T-helper 1 cell treated with Interleukin-12 subunit alpha and Interleukin-12 subunit beta and Interleukin-4 antibody, amounts not matched to agents 30 μg/mL and 1 μg/mL, for 36 hours (primary cell): ENCODE results near the gene MYL12A.

Source experiments
- H3K27ac Mint-ChIP-seq: one replicate; pipeline ENCODE4 v1.8.0; 2021; ENCODE audit warnings: mild to moderate bottlenecking, mixed read lengths
- H3K27me3 Mint-ChIP-seq: one replicate; pipeline ENCODE4 v1.8.0; 2021; ENCODE audit warnings: low read depth, mixed read lengths
- H3K36me3 Mint-ChIP-seq: one replicate; pipeline ENCODE4 v1.8.0; 2021; ENCODE audit warnings: low read depth, mixed read lengths
- H3K4me1 Mint-ChIP-seq: one replicate; pipeline ENCODE4 v1.8.0; 2021; ENCODE audit warnings: low read depth, mixed read lengths
- H3K4me3 Mint-ChIP-seq: one replicate; pipeline ENCODE4 v1.8.0; 2021; ENCODE audit warnings: mild to moderate bottlenecking, moderate library complexity, mixed read lengths
- H3K9me3 Mint-ChIP-seq: one replicate; pipeline ENCODE4 v1.8.0; 2021; ENCODE audit warnings: mixed read lengths

Gene MYL12A

GRCh38 chr18:3236470-3236869, 11.1 kb upstream of the MYL12A start:
- no peaks in the 10 kb centered on the region for H3K4me1 Mint-ChIP-seq
- peaks cover 8% of the 10 kb centered on the region for H3K9me3 Mint-ChIP-seq
- H3K27me3 Mint-ChIP-seq = no peaks in the 10 kb centered on the region
- H3K36me3 Mint-ChIP-seq = peaks cover 7% of the 10 kb centered on the region
- no peak overlapping the region for H3K4me3 Mint-ChIP-seq
- H3K27ac Mint-ChIP-seq = no peak overlapping the region

GRCh38 chr18:3238742-3239141, 8.9 kb upstream of the MYL12A start:
- H3K27me3 Mint-ChIP-seq = no peaks in the 10 kb centered on the region
- H3K4me3 Mint-ChIP-seq = no peak overlapping the region
- peaks cover 17% of the 10 kb centered on the region for H3K9me3 Mint-ChIP-seq
- H3K27ac Mint-ChIP-seq = no peak overlapping the region
- no peaks in the 10 kb centered on the region for H3K4me1 Mint-ChIP-seq
- H3K36me3 Mint-ChIP-seq = peaks cover 14% of the 10 kb centered on the region

GRCh38 chr18:3245185-3245564, 2.4 kb upstream of the MYL12A start:
- Mint-ChIP-seq H3K27ac (no peak overlapping the region), H3K9me3 (peaks cover 17% of the 10 kb centered on the region), H3K4me3 (peak overlapping the region; percentile 86), H3K36me3 (peaks cover 38% of the 10 kb centered on the region), H3K27me3 (no peaks in the 10 kb centered on the region), H3K4me1 (peaks cover 18% of the 10 kb centered on the region)

GRCh38 chr18:3245853-3246634, 1.6 kb upstream of the MYL12A start:
- Mint-ChIP-seq H3K9me3 (peaks cover 10% of the 10 kb centered on the region), H3K4me1 (peaks cover 25% of the 10 kb centered on the region), H3K36me3 (peaks cover 38% of the 10 kb centered on the region), H3K4me3 (peak overlapping the region; percentile 86), H3K27me3 (no peaks in the 10 kb centered on the region), H3K27ac (peak overlapping the region; percentile 95)

GRCh38 chr18:3246635-3247239, 864 bp upstream of the MYL12A start:
- Mint-ChIP-seq H3K27ac (peak overlapping the region; percentile 95), H3K9me3 (peaks cover 7% of the 10 kb centered on the region), H3K36me3 (peaks cover 38% of the 10 kb centered on the region), H3K4me1 (peaks cover 30% of the 10 kb centered on the region), H3K27me3 (no peaks in the 10 kb centered on the region), H3K4me3 (peak overlapping the region; percentile 86)

GRCh38 chr18:3248062-3248657, 559 bp downstream of the MYL12A start:
- Mint-ChIP-seq H3K9me3 (no peaks in the 10 kb centered on the region), H3K36me3 (peaks cover 42% of the 10 kb centered on the region), H3K4me1 (peaks cover 42% of the 10 kb centered on the region), H3K27ac (peak overlapping the region; percentile 95), H3K4me3 (peak overlapping the region; percentile 86), H3K27me3 (no peaks in the 10 kb centered on the region)

GRCh38 chr18:3248658-3249359, 1.2 kb downstream of the MYL12A start:
- Mint-ChIP-seq H3K27me3 (no peaks in the 10 kb centered on the region), H3K27ac (peak overlapping the region; percentile 95), H3K9me3 (no peaks in the 10 kb centered on the region), H3K4me1 (peaks cover 48% of the 10 kb centered on the region), H3K4me3 (peak overlapping the region; percentile 86), H3K36me3 (peaks cover 48% of the 10 kb centered on the region)

- no peaks in the 10 kb centered on the region for H3K9me3 Mint-ChIP-seq
- H3K4me1 Mint-ChIP-seq = peaks cover 54% of the 10 kb centered on the region
- peak overlapping the region; percentile 88 for H3K27ac Mint-ChIP-seq
- H3K27me3 Mint-ChIP-seq = no peaks in the 10 kb centered on the region
- peaks cover 58% of the 10 kb centered on the region for H3K36me3 Mint-ChIP-seq
- H3K4me3 Mint-ChIP-seq = peak overlapping the region; percentile 86
Observed at GRCh38 chr18:3250237-3251107, 2.9 kb downstream of the MYL12A start.

GRCh38 chr18:3251249-3251962, 3.8 kb downstream of the MYL12A start:
- H3K27ac Mint-ChIP-seq = no peak overlapping the region
- no peaks in the 10 kb centered on the region for H3K9me3 Mint-ChIP-seq
- H3K36me3 Mint-ChIP-seq = peaks cover 64% of the 10 kb centered on the region
- H3K27me3 Mint-ChIP-seq = no peaks in the 10 kb centered on the region
- H3K4me1 Mint-ChIP-seq = peaks cover 55% of the 10 kb centered on the region
- H3K4me3 Mint-ChIP-seq = peak overlapping the region; percentile 21

- Mint-ChIP-seq H3K36me3 (peaks cover 68% of the 10 kb centered on the region), H3K27me3 (no peaks in the 10 kb centered on the region), H3K9me3 (no peaks in the 10 kb centered on the region), H3K27ac (no peak overlapping the region), H3K4me1 (peaks cover 60% of the 10 kb centered on the region), H3K4me3 (peak overlapping the region; percentile 14)
Observed at GRCh38 chr18:3251963-3252277, 4.3 kb downstream of the MYL12A start.

- no peak overlapping the region for H3K27ac Mint-ChIP-seq
- no peaks in the 10 kb centered on the region for H3K9me3 Mint-ChIP-seq
- peak overlapping the region; percentile 9 for H3K4me3 Mint-ChIP-seq
- H3K4me1 Mint-ChIP-seq = peaks cover 69% of the 10 kb centered on the region
- peaks cover 77% of the 10 kb centered on the region for H3K36me3 Mint-ChIP-seq
- H3K27me3 Mint-ChIP-seq = no peaks in the 10 kb centered on the region
Observed at GRCh38 chr18:3252843-3253242, 5.2 kb downstream of the MYL12A start.

GRCh38 chr18:3254725-3255124, 7.1 kb downstream of the MYL12A start:
- Mint-ChIP-seq H3K27ac (peak overlapping the region; percentile 31), H3K4me3 (no peak overlapping the region), H3K9me3 (no peaks in the 10 kb centered on the region), H3K27me3 (no peaks in the 10 kb centered on the region), H3K4me1 (peaks cover 82% of the 10 kb centered on the region), H3K36me3 (peaks cover 71% of the 10 kb centered on the region)

GRCh38 chr18:3255611-3256165, 8.1 kb downstream of the MYL12A start:
- H3K27ac Mint-ChIP-seq = peak overlapping the region; percentile 41
- peaks cover 63% of the 10 kb centered on the region for H3K36me3 Mint-ChIP-seq

More at GRCh38 chr18:3255611-3256165, 8.1 kb downstream of the MYL12A start:
- peaks cover 80% of the 10 kb centered on the region for H3K4me1 Mint-ChIP-seq
- no peaks in the 10 kb centered on the region for H3K27me3 Mint-ChIP-seq
- H3K4me3 Mint-ChIP-seq = no peak overlapping the region
- no peaks in the 10 kb centered on the region for H3K9me3 Mint-ChIP-seq
